ENCODE measurements around the gene CDC14B.

CDC14B gene

DNA sequence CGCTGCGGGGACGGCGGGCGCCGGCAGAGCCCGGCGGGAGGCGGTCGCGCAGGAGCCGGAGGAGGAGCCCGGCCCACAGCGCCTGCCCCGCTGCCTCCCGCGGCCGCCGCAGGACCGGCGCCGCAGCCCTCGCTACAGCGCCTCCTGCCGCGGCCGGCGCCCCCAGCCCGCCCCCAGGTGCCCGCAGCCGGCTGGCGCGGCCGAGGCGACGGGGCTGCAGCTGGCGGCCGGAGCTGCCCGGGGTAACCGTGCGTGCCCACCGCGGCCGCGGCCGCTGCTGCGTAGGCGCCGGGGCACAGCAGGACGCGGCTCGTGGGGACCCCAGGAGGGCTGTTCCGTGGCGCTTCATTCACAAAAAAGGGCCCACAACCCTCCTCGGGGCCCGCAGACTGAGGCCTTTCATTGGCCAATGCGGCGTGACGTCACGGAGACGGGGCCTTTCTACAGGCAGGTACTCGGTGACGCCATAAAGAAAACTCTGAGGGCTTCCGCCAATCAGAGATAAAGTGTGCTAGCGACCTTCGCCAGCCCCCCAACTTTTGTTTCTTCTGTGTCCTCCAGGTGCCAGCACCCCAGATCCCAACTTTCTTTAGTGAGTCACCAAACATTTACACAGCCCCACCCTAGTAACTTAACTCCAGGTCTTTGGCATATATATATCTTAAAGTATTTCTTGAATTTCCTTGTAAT, at the start of gene CDC14B:
CDC14B (minus strand) TSS at position 353 of the 690 bp plus-strand sequence. CDS start 465 bp downstream, outside the sequence.
- no peak for TF ChIP-seq RAD21 (IDR thresholded peaks at IDR 0.05; ENCODE audit: low read depth)
- TF ChIP-seq MAX (IDR thresholded peaks at IDR 0.05), result peak; percentile 13; the same call in 1 of the 2 replicates
- peak; percentile 92 for TF ChIP-seq CREB1 (IDR thresholded peaks at IDR 0.05; ENCODE audit: low read depth)
- 0 out of 2 replicates have a peak, but pooled peaks have one; percentile 38 for TF ChIP-seq EGR1 (IDR thresholded peaks at IDR 0.05)
- TF ChIP-seq ZBTB7A (IDR thresholded peaks at IDR 0.05; ENCODE audit: low read depth), result no peak
- TF ChIP-seq REST (IDR thresholded peaks at IDR 0.05; ENCODE audit: low read depth), result no peak

GRCh38 chr9:96668868-96669534, 49.4 kb upstream of the CDC14B start:
- TF ChIP-seq FOXM1 (IDR thresholded peaks at IDR 0.05; ENCODE audit: borderline replicate concordance, low read depth) (no peak), RAD21 (IDR thresholded peaks at IDR 0.05; ENCODE audit: low read depth) (no peak), TEAD4 (IDR thresholded peaks at IDR 0.05) (no peak), TAF1 (IDR thresholded peaks at IDR 0.05; ENCODE audit: low read depth) (no peak), ZBTB7A (IDR thresholded peaks at IDR 0.05; ENCODE audit: low read depth) (no peak), TCF12 (IDR thresholded peaks at IDR 0.05; ENCODE audit: low read depth) (no peak), EGR1 (IDR thresholded peaks at IDR 0.05) (no peak), NFIC (IDR thresholded peaks at IDR 0.05) (no peak), CEBPB (IDR thresholded peaks at IDR 0.05) (no peak), CREB1 (IDR thresholded peaks at IDR 0.05; ENCODE audit: low read depth) (no peak), YY1 (IDR thresholded peaks at IDR 0.05; ENCODE audit: low read depth) (no peak)

GRCh38 chr9:96667363-96667728, 47.7 kb upstream of the CDC14B start:
- no peak for TF ChIP-seq YY1 (IDR thresholded peaks at IDR 0.05; ENCODE audit: low read depth)
- no peak for TF ChIP-seq NFIC (IDR thresholded peaks at IDR 0.05)
- no peak for TF ChIP-seq EGR1 (IDR thresholded peaks at IDR 0.05)
- no peak for TF ChIP-seq EP300 (IDR thresholded peaks at IDR 0.05; ENCODE audit: borderline replicate concordance)
- TF ChIP-seq TAF1 (IDR thresholded peaks at IDR 0.05; ENCODE audit: low read depth), result no peak
- TF ChIP-seq TCF12 (IDR thresholded peaks at IDR 0.05; ENCODE audit: low read depth), result no peak
- TF ChIP-seq REST (IDR thresholded peaks at IDR 0.05; ENCODE audit: low read depth), result no peak
- no peak for TF ChIP-seq RAD21 (IDR thresholded peaks at IDR 0.05; ENCODE audit: low read depth)
- TF ChIP-seq MAX (IDR thresholded peaks at IDR 0.05), result no peak
- TF ChIP-seq CREB1 (IDR thresholded peaks at IDR 0.05; ENCODE audit: low read depth), result no peak
- TF ChIP-seq USF1 (IDR thresholded peaks at IDR 0.05), result no peak
- TF ChIP-seq FOXM1 (IDR thresholded peaks at IDR 0.05; ENCODE audit: borderline replicate concordance, low read depth), result no peak
- no peak for TF ChIP-seq CEBPB (IDR thresholded peaks at IDR 0.05)
- TF ChIP-seq ZBTB7A (IDR thresholded peaks at IDR 0.05; ENCODE audit: low read depth), result no peak

DNA sequence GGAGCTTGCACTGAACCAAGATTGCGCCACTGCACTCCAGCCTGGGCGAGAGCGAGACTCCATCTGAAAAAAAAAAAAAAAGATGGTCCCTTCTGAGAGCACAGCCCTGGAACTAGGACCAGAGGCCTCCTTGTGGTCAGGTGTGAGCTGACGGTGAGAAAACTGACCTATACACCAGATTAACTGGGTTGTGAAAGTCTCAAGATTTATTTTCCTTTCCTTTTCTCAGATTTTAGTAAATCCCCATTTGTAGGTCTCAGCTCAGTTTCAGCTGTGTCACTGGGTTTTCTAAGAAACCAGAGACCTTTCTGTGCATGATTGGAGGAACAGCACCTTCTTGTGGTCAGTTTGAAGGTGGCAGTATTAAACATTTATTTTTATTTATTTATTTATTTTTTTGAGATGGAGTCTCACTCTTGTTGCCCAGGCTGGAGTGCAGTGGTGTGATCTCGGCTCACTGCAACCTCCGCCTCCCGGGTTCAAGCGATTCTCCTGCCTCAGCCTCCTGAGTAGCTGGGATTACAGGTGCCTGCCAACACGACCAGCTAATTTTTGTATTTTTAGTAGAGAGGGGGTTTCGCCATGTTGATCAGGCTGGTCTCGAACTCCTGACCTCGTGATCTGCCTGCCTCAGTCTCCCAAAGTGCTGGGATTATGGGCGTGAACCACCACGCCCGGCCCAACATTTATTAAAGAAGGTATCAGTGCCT, 47.2 kb upstream of the CDC14B start:
- TF ChIP-seq RAD21 (IDR thresholded peaks at IDR 0.05; ENCODE audit: low read depth), result peak; percentile 79

DNA sequence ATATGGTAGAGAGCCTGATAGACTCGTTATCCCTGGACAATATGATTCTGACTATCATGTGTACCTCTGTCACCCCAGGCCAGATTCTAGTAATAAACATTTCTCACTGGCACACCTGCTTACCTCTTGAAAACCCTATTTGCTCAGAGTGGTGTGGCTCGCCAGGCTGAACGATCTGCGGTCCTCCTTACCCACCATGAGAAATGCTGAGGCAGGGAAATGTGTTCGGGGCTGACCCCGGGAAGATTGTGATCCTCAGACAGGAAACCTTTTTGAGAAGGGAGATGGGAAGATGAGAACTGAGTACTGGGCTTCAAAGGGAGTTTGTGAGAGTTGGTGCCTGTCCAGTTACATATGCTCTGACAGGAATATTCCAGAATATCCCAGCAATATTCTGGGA, 46.1 kb upstream of the CDC14B start:
- TF ChIP-seq EGR1 (IDR thresholded peaks at IDR 0.05) (no peak), CREB1 (IDR thresholded peaks at IDR 0.05; ENCODE audit: low read depth) (no peak), TCF12 (IDR thresholded peaks at IDR 0.05; ENCODE audit: low read depth) (no peak), TEAD4 (IDR thresholded peaks at IDR 0.05) (no peak), EP300 (IDR thresholded peaks at IDR 0.05; ENCODE audit: borderline replicate concordance) (no peak), MAX (IDR thresholded peaks at IDR 0.05) (no peak), CEBPB (IDR thresholded peaks at IDR 0.05) (no peak), YY1 (IDR thresholded peaks at IDR 0.05; ENCODE audit: low read depth) (no peak), TAF1 (IDR thresholded peaks at IDR 0.05; ENCODE audit: low read depth) (no peak), REST (IDR thresholded peaks at IDR 0.05; ENCODE audit: low read depth) (no peak), USF1 (IDR thresholded peaks at IDR 0.05) (no peak), NFIC (IDR thresholded peaks at IDR 0.05) (no peak), RAD21 (IDR thresholded peaks at IDR 0.05; ENCODE audit: low read depth) (no peak), FOXM1 (IDR thresholded peaks at IDR 0.05; ENCODE audit: borderline replicate concordance, low read depth) (no peak), ZBTB7A (IDR thresholded peaks at IDR 0.05; ENCODE audit: low read depth) (no peak)
